GM18951 (cell line): ENCODE results near the gene PPP1R3C.

ENCODE experiments used
- POLR2A ChIP-seq: IDR thresholded peaks from 4 replicates; pipeline ENCODE4 v1.6.1; 2011; ENCODE audit warnings: mild to moderate bottlenecking; ENCODE audit not compliant: insufficient read length, insufficient read depth; ENCODE audit errors: extremely low read depth
- in situ Hi-C: fragments of 300-500 bp; cut with MboI; formaldehyde crosslinking; loops from one replicate; pipeline ENCODE4 v1.12.0; 2022; ENCODE audit warnings: low sequenced_read_pairs, mixed read lengths, inconsistent platforms; ENCODE audit not compliant: unreplicated experiment

The PPP1R3C gene

DNA sequence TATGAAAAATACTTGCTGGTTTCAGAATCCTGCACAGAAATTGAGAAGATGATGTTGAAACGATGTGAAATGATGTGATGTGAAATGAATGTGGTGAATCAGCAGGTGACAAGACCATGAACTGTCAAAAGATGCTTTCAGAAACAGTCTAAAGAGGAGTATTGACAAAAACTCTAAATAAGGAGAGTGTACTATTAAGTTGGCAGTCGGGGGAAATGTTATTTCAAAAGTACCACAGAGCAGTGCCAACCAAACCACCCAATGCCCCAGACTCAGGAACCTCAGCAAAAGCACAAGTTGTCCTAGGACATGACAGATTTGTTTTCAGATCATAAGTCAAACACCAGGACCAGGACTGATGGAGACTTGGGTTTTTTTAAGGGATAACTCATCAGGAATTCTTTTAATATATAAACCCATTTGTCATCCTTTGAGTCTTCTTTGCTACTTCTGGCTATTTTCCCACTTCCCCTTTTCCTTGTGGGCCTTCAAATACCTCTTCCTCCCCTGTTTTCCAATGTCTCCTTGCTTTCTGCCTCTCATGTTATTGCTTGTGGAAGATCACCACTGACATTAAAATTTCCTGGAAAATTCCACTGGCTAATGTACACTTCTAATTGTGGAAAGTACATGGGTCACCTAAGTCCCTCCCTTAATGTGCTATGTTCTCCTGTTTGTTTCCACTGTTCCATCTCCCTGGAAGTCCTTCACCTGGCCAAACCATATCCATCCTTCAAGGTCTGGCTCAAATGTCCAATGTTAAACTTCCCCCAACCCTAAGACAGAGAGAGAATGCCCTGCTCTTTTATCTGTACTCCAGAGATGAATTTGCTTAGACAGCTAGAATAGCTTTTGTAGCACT lies 10.2 kb upstream of the PPP1R3C start:
- TF ChIP-seq POLR2A, result no peak
- in situ Hi-C loops, result no loop called here

DNA sequence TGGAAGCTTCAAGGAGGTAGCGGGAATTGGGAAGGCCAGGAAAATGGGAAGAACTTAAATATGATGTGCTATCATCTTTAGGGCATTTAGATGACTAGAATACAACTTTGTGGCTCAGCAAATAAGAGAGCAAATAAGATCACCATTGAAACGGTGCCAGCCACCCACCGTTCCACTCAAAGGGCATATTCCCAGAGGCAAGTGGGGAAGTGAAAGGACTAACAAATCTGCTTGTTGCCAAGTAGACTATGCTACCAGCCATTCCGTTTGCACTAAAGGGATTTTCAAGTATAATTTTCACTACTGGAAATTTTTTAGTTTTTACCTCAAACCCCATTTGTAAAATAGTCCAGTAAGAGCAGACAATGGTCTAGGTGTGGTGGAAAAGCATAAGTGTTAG lies 4.0 kb upstream of the PPP1R3C start:
- TF ChIP-seq POLR2A, result no peak
- in situ Hi-C loops, result no loop called here

DNA sequence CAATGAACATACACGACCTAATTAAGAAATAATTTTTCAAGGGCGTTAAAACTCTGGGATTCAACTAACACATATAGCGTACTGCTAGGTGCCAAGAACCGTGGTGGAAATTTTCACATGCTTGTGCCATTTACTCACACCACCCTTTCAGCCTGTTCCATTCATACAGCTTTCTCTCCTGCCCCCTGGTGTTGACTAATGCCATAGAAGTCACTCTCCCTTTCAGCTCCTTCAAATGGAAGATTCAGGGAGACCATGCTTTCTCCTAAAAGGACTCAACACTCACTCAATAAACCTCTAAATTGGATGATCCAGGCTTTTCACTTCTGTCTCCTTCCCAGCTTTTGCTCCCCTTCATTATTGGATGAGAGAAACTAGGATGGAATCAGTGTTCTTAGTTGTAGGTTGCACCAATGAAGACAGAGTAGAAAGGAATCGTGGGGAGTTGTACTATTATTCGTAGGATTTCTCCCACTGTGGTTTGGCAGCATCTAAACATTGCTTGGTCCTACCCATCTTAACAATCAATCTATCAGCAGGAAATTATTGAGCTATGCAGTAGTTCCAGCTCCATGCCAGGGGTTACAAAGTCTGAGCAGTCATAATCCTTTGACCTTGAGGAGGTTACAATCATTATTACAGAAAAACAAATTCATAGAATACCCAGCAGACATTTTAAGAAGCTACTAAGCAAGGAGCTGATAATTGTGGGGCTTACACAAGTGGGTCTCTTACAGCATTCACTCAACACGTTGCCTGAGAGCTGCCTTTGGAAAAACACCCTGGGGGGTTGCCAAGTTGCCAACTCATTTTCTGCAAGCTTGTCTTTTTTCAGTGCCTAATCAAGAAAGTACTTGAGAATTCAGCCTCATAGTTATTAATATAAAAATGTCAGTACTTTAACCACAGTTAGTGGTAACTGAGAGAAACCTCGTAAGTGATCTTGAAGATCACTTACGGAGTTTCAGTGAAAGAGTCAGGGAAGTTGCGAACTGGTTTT lies 2.8 kb upstream of the PPP1R3C start:
- no peak for TF ChIP-seq POLR2A
- in situ Hi-C loops, result no loop called here

GRCh38 chr10:91634898-91635297 lies 2.0 kb upstream of the PPP1R3C start:
- no peak for TF ChIP-seq POLR2A
- in situ Hi-C loops, result no loop called here

- no peak for TF ChIP-seq POLR2A
- in situ Hi-C loops, result no loop called here
Observed at GRCh38 chr10:91634246-91634645, 1.4 kb upstream of the PPP1R3C start.

GRCh38 chr10:91630625-91631024 lies 2.2 kb downstream of the PPP1R3C start:
- no peak for TF ChIP-seq POLR2A
- in situ Hi-C loops, result no loop called here

GRCh38 chr10:91629715-91630549 lies 2.9 kb downstream of the PPP1R3C start:
- no peak for TF ChIP-seq POLR2A
- in situ Hi-C loops, result no loop called here

DNA sequence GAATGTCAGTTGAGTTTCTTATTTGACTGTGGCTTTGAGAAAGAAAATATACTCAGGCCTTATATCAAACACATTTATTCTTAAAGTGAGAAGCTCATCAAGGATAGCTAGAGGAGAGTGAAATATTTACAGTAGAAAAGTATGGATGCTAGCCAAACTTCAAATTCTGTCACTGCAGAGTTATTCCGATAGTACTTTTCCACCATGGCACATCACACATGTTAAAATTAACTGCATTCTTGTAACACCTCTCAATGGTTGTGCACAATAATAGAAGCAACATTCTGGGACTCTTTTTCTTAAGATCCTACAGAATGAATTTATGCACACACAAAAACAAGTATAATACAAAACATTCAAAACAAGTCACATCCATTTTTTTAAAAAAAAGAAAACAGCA lies 4.5 kb downstream of the PPP1R3C start:
- no peak for TF ChIP-seq POLR2A

GRCh38 chr10:91627344-91628102 lies 5.3 kb downstream of the PPP1R3C start:
- in situ Hi-C loops, result no loop called here
- no peak for TF ChIP-seq POLR2A

More for the DNA sequence above, 4.5 kb downstream of the PPP1R3C start:
- in situ Hi-C loops, result no loop called here

DNA sequence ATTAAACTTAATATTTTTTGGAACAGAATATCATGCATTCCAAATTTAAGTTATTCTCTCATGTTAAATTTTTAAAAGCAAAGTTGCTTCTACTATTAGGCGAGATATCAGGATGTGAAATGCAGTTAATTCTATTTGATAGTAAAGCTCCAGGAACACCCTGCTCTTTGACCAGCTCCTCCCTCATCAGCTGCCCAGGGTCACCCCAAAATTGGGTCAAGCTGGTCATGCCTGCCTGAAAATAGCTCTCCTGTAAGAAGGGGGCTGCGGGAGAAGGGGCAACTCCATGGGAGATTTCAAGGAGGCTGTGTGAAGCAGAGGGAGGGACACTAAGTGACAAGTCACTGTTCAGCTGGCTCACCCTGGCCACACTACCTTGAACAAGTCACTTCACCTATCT lies 5.9 kb downstream of the PPP1R3C start:
- no peak for TF ChIP-seq POLR2A
- in situ Hi-C loops, result no loop called here

GRCh38 chr10:91624633-91625032 lies 8.2 kb downstream of the PPP1R3C start:
- in situ Hi-C loops, result no loop called here
- no peak for TF ChIP-seq POLR2A

DNA sequence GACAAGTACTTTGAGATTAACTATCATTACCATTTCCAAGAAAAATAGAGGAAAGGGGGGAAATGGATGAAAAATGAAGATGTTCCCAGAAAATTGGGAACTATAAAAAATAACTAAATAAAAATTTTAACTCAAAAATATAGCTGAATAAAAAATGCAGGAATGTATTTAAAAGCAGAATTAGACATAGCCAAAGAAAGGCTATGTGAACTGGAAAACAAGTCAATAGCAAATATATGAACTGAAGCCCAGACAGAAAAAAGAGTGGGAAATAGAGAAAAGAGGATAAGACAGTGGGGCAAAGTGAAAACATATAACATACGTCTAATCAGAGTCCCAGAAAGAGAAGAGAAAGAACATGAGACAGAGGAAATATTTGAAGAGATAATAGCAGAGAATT lies 10.3 kb downstream of the PPP1R3C start:
- in situ Hi-C loops, result no loop called here
- TF ChIP-seq POLR2A, result no peak
